Heart right ventricle (tissue), 16 donors: ENCODE results near the gene TRAK2. TPM values are rescaled to one million over a fixed set of nuclear protein-coding genes. Genes with fewer than 3 reads are reported as not detected.

ENCODE experiments used
- ATAC-seq, 8 donors: fragments of 200-7000 bp; cut with Tn5 transposase; one replicate each; pipeline ENCODE4 v1.9.1; 2020; ENCODE audit warnings: mild to moderate bottlenecking in 8 of 8, moderate library complexity in 8 of 8, moderate number of reproducible peaks in 1 of 8
- DNase-seq, 2 donors: peaks; one replicate each; pipeline ENCODE4 v3.0.0-alpha.2; 2020
- H3K27ac ChIP-seq, 10 donors: fragments of 200-600 bp; sonication (generic) in 2 of 10; one replicate each; pipeline versions ENCODE4 v1.5.0 to v1.8.0; 2020 to 2022; ENCODE audit warnings: mild to moderate bottlenecking in 3 of 10
- H3K27me3 ChIP-seq, 7 donors: fragments of 200-600 bp; one replicate each; pipeline ENCODE4 v1.8.0; 2021 to 2022; ENCODE audit warnings: mild to moderate bottlenecking in 2 of 7
- H3K36me3 ChIP-seq, 9 donors: fragments of 200-600 bp; sonication (generic) in 1 of 9; one replicate each; pipeline versions ENCODE4 v1.5.0 to v1.8.0; 2020 to 2022; ENCODE audit warnings: mild to moderate bottlenecking in 2 of 9
- H3K4me1 ChIP-seq, 9 donors: fragments of 200-600 bp; sonication (generic) in 1 of 9; one replicate each; pipeline versions ENCODE4 v1.5.0 to v1.8.0; 2020 to 2022; ENCODE audit warnings: mild to moderate bottlenecking in 4 of 9
- H3K4me3 ChIP-seq, 10 donors: fragments of 200-600 bp; sonication (generic) in 2 of 10; one replicate each; pipeline versions ENCODE4 v1.5.0 to v1.8.0; 2020 to 2022; ENCODE audit warnings: mild to moderate bottlenecking in 7 of 10, moderate library complexity in 2 of 10
- H3K9me3 ChIP-seq, 11 donors: fragments of 200-600 bp in 10 of 11; sonication (generic) in 2 of 11; one replicate each; pipeline versions ENCODE4 v1.5.0 to v1.8.0; 2013 to 2022; ENCODE audit warnings: mild to moderate bottlenecking in 2 of 11, control low read depth in 1 of 11, moderate library complexity in 1 of 11
- CTCF ChIP-seq, 9 donors: fragments of 200-600 bp; sonication (generic) in 2 of 9; IDR thresholded peaks; one replicate each; pipeline versions ENCODE4 v1.5.0 to v1.8.0; 2021 to 2022; ENCODE audit warnings: antibody characterized with exemption in 9 of 9, mild to moderate bottlenecking in 5 of 9, moderate library complexity in 1 of 9
- WGBS, 2 donors: extraction: QIAGEN DNeasy Blood & Tissue Kit; methylation state at CpG; one replicate each; pipeline ENCODE4 v1.1.7; 2013; ENCODE audit warnings: inconsistent platforms in 1 of 2; 5-methylcytosine and 5-hydroxymethylcytosine counted together
- intact Hi-C, 10 donors: fragments of 100-400 bp; cut with DNase I; formaldehyde crosslinking; loops; one replicate each; pipeline versions ENCODE4 v1.11.1 to v1.14.2; 2022
- polyA plus RNA-seq, 2 donors: library from polyadenylated mRNA; stranded (reverse); fragments of 200-250 nt; gene quantifications; one replicate each; pipeline ENCODE4 v1.2.3, GENCODE V29; 2013
- total RNA-seq, 10 donors: library from RNA; stranded (reverse); fragmentation: NEBNext Ultra II Directional in 3 of 10; extraction: Animal tissue kit (Norgen Biotek cat#: 25700) in 3 of 10; gene quantifications; one replicate each; pipeline versions ENCODE4 v1.2.1 to v1.2.4, GENCODE V29; 2021 to 2023
- donor health status: Arrhythmogenic right ventricular cardiomyopathy.
- donor health status: ischemic (EF 13 %, LVEDD 7.1; RV severe dilation, severe dysfunction).
- donor health status: healthy with polysubstance abuse.
- donor health status: DM: no; HTN: yes; CAD: no.
- donor health status: DM: no; HTN: no; CAD: no.
- donor health status: ischemic (EF 25% LVEDD 6.9; RV normal size, moderate dysfunction).
- donor health status: ischemic (EF 25% LVEDD 5.7; RV mildly dilated, moderate dysfunction).
- donor health status: healthy.
- donor health status: DM: yes; HTN: yes; CAD: no.
- donor health status: Ischemic cardiomyopathy.
- donor health status: ischemic (EF 35%, LVEDD 5.7; RV mildly dilated, moderate dysfunction).
- donor health status: nonischemic (EF 11% LVEDD 7.7; RV severe dilation, severe dysfunction).
- donor health status: DM: yes; HTN: yes; CAD: no.
- donor health status: PGD.
- donor health status: ischemic (EF 29% LVEDD 5.4; RV normal size, mild dysfunction).
- donor health status: nonischemic (EF 23%, LVEDD 6.1; RV moderate dilation, normal function).

Gene TRAK2
- total and polyA plus RNA-seq, 12 donors = 16.6 to 190 (median 166) TPM

- Histone ChIP-seq H3K9me3 (no peaks in the 10 kb centered on the region), H3K36me3 (peaks cover 0 to 38% (median 8%) of the 10 kb centered on the region in 9 donors), H3K4me1 (peaks cover 0 to 77% (median 57%) of the 10 kb centered on the region in 9 donors), H3K27me3 (no peaks in the 10 kb centered on the region), H3K4me3 (peak overlapping the region in 1 of 10 donors; percentile 4), H3K27ac (peak overlapping the region in 8 of 10 donors; percentile 17 to 87 (median 44))
- intact Hi-C loops = loop anchor here in 2 of 10 donors (1.0 to 10.0 kb wide), 2 partner anchors 48 to 242 kb away; partner anchors contain the start of genes STRADB (in 1 of the 2), TMEM237 (in 1 of the 2) and TRAK2 (in 1 of the 2)
- ATAC-seq (peak in 2 of 8 donors; percentile 46 to 53), DNase-seq (no peak)
- 50 to 58% methylated on average over 6 of the region's 6 CpGs for WGBS, 2 donors
- TF ChIP-seq CTCF (IDR thresholded peaks at IDR 0.05) = no peak
These were observed 48.4 kb downstream of the TRAK2 start for GRCh38 chr2:201402651-201403562.

GRCh38 chr2:201401815-201402214 lies 49.4 kb downstream of the TRAK2 start:
- no peak for TF ChIP-seq CTCF (IDR thresholded peaks at IDR 0.05)
- no peaks in the 10 kb centered on the region for H3K9me3 ChIP-seq
- DNase-seq = no peak
- no peaks in the 10 kb centered on the region for H3K27me3 ChIP-seq
- H3K4me1 ChIP-seq = peaks cover 0 to 66% (median 48%) of the 10 kb centered on the region in 9 donors
- WGBS, 2 donors = 54 to 68% methylated on average over 3 of the region's 3 CpGs
- H3K27ac ChIP-seq = peak overlapping the region in 6 of 10 donors; percentile 28 to 87 (median 63)
- H3K36me3 ChIP-seq = peaks cover 0 to 49% (median 19%) of the 10 kb centered on the region in 9 donors
- ATAC-seq = no peak
- no peak overlapping the region for H3K4me3 ChIP-seq
- intact Hi-C loops = loop anchor here in 1 of 10 donors (10.0 kb wide), 1 partner anchor 243 kb away; the partner anchor contains the start of gene TMEM237

- H3K36me3 ChIP-seq = peaks cover 0 to 92% (median 60%) of the 10 kb centered on the region in 9 donors
These were observed 54.7 kb downstream of the TRAK2 start for GRCh38 chr2:201396595-201396994.

More at GRCh38 chr2:201396595-201396994, 54.7 kb downstream of the TRAK2 start:
- 83 to 86% methylated on average over 8 of the region's 8 CpGs for WGBS, 2 donors
- no peak overlapping the region for H3K27ac ChIP-seq
- TF ChIP-seq CTCF (IDR thresholded peaks at IDR 0.05) = no peak
- DNase-seq = no peak
- intact Hi-C loops = loop anchor here in 2 of 10 donors (10.0 kb wide), 2 partner anchors 58 to 68 kb away; partner anchors contain the start of genes STRADB (in 1 of the 2) and TRAK2 (in 1 of the 2)
- H3K4me3 ChIP-seq = no peak overlapping the region
- H3K27me3 ChIP-seq = no peaks in the 10 kb centered on the region
- H3K9me3 ChIP-seq = no peaks in the 10 kb centered on the region
- ATAC-seq = no peak
- H3K4me1 ChIP-seq = peaks cover 0 to 15% (median 10%) of the 10 kb centered on the region in 9 donors
